Keratinocyte (primary cell): ENCODE data around the gene HS3ST3A1.

Experiments used
- CTCF ChIP-seq, 3 experiments: IDR thresholded peaks in 1 of 3; conservative IDR thresholded peaks in 1 of 3; optimal IDR thresholded peaks in 1 of 3; 2 replicates in 2 of 3; 3 replicates in 1 of 3; pipeline versions ENCODE3 to v1.5.1; 2011; ENCODE audit warnings: low read length in 3 of 3, mild to moderate bottlenecking in 3 of 3, moderate library complexity in 2 of 3, control low read depth in 1 of 3, inconsistent platforms in 1 of 3; ENCODE audit not compliant: insufficient read depth in 2 of 3; ENCODE audit errors: extremely low read depth in 1 of 3
- EZH2 ChIP-seq: IDR thresholded peaks from one replicate; pipeline ENCODE4 v1.6.1; 2012; ENCODE audit warnings: inconsistent platforms, mild to moderate bottlenecking, low read length, moderate library complexity

- TF ChIP-seq CTCF (optimal IDR thresholded peaks at IDR 0.05 in 1 of 3, IDR thresholded peaks at IDR 0.05 in 1 of 3, conservative IDR thresholded peaks at IDR 0.05 in 1 of 3; ENCODE audit: extremely low read depth in 1 of 3, insufficient read depth in 2 of 3, low read length in 3 of 3) (no peak), EZH2 (no peak)
Observed at GRCh38 chr17:13462146-13462545, 139.6 kb downstream of the HS3ST3A1 start.
